A673 (cell line): ENCODE data around the gene GBF1.

Experiments used
- CTCF ChIP-seq: fragments of 300-800, 200-600 bp; sonication (generic); conservative IDR thresholded peaks from 2 replicates; pipeline ENCODE4 v1.5.1; 2017; ENCODE audit warnings: low read depth, mild to moderate bottlenecking, antibody characterized with exemption, low read length, moderate library complexity, mixed read lengths
- EZH2 ChIP-seq: fragments of 200-600 bp; sonication (generic); IDR thresholded peaks from 2 replicates; pipeline ENCODE4 v1.6.1; 2017; ENCODE audit warnings: borderline replicate concordance, low read depth, mild to moderate bottlenecking, mixed read lengths, antibody characterized with exemption, low read length; ENCODE audit not compliant: poor library complexity, severe bottlenecking

- TF ChIP-seq CTCF (no peak), EZH2 (no peak)
These were observed 48.4 kb upstream of the GBF1 start for GRCh38 chr10:102196893-102197292.
